GM18951 (cell line): Measurements from ENCODE around the gene RNH1.
"Not testable (repeated sequence)": the region's sequence is repeated elsewhere in the genome, so short reads cannot be mapped to it uniquely, and the experiment has no call there.

Experiments used
- POLR2A ChIP-seq: IDR thresholded peaks from 4 replicates; pipeline ENCODE4 v1.6.1; 2011; ENCODE audit warnings: mild to moderate bottlenecking; ENCODE audit not compliant: insufficient read length, insufficient read depth; ENCODE audit errors: extremely low read depth
- in situ Hi-C: fragments of 300-500 bp; cut with MboI; formaldehyde crosslinking; loops from one replicate; pipeline ENCODE4 v1.12.0; 2022; ENCODE audit warnings: low sequenced_read_pairs, mixed read lengths, inconsistent platforms; ENCODE audit not compliant: unreplicated experiment

Gene RNH1

GRCh38 chr11:479311-479710 is 27.7 kb downstream of the RNH1 start:
- TF ChIP-seq POLR2A = no peak
- in situ Hi-C loops = no loop called here

- in situ Hi-C loops = no loop called here
- no peak for TF ChIP-seq POLR2A
Observed at GRCh38 chr11:477052-477715, 29.9 kb downstream of the RNH1 start.

GRCh38 chr11:476416-476815 is 30.6 kb downstream of the RNH1 start:
- TF ChIP-seq POLR2A = no peak
- in situ Hi-C loops = no loop called here

GRCh38 chr11:475941-476340 is 31.1 kb downstream of the RNH1 start:
- TF ChIP-seq POLR2A = no peak
- in situ Hi-C loops = no loop called here

DNA sequence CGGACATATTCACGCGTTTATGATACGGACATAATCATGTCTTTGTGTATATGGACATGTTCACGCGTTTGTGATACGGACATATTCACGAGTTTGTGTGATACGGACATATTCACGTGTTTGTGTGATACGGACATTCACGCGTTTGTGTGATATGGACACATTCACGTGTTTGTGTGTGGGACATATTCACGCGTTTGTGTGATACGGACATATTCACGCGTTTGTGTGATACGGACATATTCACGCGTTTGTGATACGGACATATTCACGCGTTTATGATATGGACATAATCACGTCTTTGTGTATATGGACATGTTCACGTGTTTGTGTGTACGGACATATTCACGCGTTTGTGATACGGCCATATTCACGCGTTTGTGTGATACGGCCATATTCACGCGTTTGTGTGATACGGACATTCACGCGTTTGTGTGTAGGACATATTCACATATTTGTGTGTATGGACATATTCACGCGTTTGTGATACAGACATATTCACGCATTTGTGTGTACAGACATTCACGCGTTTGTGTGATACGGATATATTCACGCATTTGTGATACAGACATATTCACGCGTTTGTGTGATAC is 32.0 kb downstream of the RNH1 start:
- no peak for TF ChIP-seq POLR2A
- in situ Hi-C loops = no loop called here

- in situ Hi-C loops = no loop called here
- TF ChIP-seq POLR2A = no peak
Observed at GRCh38 chr11:473962-474785, 32.9 kb downstream of the RNH1 start.

DNA sequence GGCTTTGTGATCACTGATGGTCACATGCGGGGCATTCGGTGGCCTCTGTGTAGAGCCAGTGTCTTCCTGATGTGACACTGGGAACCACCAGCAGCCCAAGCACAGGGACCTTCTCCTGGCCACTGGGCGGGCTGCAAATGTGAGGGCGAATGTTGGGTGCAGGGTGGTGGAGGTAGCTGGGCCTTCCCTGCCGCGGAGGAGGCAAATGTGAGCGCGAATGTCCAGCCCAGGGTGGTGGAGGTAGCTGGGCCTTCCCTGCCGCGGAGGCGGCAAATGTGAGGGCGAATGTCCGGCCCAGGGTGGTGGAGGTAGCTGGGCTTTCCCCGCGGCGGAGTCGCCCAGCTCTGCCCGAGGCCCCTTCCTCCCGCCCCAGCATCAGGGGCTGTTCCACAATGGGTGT is 33.6 kb downstream of the RNH1 start:
- in situ Hi-C loops = no loop called here
- no peak for TF ChIP-seq POLR2A

- in situ Hi-C loops = no loop called here
- TF ChIP-seq POLR2A = no peak
Observed at GRCh38 chr11:472816-473215, 34.2 kb downstream of the RNH1 start.

DNA sequence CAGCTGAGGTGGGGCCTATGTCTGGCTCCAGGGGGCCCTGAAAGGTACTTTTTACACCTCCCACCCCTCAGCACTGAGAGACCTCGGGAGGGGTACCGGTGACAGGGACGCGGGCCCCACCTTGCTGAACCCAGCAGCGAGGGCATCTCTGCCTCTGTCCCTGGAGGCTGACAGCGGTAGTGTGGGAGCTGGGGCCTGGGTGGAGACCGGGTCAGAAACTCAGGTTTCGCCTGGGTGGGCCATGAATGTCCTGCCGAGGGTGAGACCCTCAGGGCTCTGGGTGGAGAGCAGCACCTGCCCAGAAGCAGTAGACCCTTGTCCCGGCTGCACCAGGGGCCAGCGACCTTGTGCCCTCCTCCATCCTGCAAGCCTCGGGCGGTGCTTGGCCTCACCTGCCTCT is 34.8 kb downstream of the RNH1 start:
- TF ChIP-seq POLR2A = no peak
- in situ Hi-C loops = no loop called here

- no peak for TF ChIP-seq POLR2A
- in situ Hi-C loops = no loop called here
Observed at GRCh38 chr11:471468-472145, 35.4 kb downstream of the RNH1 start.

DNA sequence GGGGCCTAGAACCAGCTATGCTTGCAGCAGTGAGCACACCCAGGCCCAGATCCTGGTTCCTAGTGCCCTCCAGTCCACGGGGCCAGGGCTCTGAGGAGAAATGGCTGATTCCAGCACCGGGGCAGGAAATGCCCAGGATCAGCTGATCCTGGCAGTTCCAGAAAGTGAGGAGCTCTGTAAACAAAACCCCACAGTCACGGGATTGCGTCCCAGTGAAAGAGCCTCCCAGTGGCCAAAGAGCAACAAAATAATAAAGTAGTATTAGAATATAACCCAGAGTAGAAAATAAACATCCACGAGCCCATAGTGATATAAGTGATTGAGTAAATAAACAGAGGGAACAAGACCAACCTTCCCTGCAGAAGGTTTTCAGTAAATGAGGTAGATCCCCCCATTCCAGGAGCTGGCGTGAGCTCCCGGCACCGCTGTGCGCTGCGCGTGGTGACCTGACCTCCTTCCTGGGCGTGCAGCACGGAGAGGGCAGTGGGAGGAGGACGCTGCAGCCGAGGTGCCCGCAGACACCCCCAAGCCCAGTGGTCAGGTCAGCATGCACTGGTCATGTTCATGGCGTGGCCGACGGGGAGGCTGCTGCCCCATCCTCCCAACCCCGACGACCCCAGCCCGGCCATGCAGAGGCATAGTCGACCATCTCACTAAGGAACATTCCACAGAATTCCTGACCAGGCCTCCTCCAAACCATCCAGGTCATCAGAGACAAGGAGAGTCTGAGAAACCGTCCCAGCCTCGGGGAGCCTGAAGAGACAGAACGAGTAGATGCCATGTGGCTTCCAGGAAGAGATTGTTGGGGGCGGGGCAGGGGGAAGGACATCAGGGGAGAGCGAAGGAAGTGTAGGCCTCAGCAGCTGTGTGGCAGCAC is 37.1 kb downstream of the RNH1 start:
- in situ Hi-C loops = no loop called here
- no peak for TF ChIP-seq POLR2A

DNA sequence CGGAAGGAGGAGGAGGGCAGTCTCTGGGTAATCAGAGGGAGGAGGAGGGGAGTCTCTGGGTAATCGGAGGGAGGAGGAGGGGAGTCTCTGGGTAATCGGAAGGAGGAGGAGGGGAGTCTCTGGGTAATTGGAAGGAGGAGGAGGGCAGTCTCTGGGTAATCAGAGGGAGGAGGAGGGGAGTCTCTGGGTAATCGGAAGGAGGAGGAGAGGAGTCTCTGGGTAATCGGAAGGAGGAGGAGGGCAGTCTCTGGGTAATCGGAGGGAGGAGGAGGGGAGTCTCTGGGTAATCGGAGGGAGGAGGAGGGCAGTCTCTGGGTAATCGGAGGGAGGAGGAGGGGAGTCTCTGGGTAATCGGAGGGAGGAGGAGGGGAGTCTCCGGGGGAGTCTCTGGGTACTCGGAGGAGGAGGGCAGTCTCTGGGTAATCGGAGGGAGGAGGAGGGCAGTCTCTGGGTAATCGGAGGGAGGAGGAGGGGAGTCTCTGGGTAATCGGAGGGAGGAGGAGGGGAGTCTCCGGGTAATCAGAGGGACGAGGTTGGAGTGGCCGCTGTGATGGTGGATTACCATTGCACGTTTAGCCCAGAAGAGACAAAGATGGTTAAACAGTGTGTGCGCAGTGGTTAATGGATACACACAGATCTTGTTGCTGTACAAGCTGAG is 37.9 kb downstream of the RNH1 start:
- in situ Hi-C loops = not testable (repeated sequence)
